Liver (tissue), 9 donors: ENCODE data around the gene IGFBP1. TPM values are rescaled to one million over a fixed set of nuclear protein-coding genes. Genes with fewer than 3 reads are reported as not detected.

Source experiments
- DNase-seq: peaks from one replicate; pipeline ENCODE4 v3.0.0-alpha.2; 2017; ENCODE audit warnings: low spot score
- H3K27ac ChIP-seq, 2 donors: one replicate each; pipeline ENCODE4 v1.7.0; 2013; ENCODE audit warnings: inconsistent platforms in 2 of 2, low read length in 2 of 2, control low read depth in 1 of 2, low read depth in 1 of 2, mild to moderate bottlenecking in 1 of 2
- H3K27me3 ChIP-seq, 4 donors: one replicate each; pipeline versions ENCODE4 v1.6.1 to v1.7.0; 2013; ENCODE audit warnings: low read length in 3 of 4, inconsistent platforms in 1 of 4, mild to moderate bottlenecking in 1 of 4, moderate library complexity in 1 of 4; ENCODE audit not compliant: control insufficient read depth in 4 of 4, insufficient read depth in 4 of 4
- H3K36me3 ChIP-seq, 4 donors: one replicate each; pipeline versions ENCODE4 v1.6.1 to v1.7.0; 2013; ENCODE audit warnings: low read length in 3 of 4, mild to moderate bottlenecking in 3 of 4, low read depth in 1 of 4, moderate library complexity in 1 of 4; ENCODE audit not compliant: control insufficient read depth in 4 of 4, insufficient read depth in 3 of 4
- H3K4me1 ChIP-seq, 4 donors: one replicate each; pipeline versions ENCODE4 v1.6.1 to v1.7.0; 2013; ENCODE audit warnings: low read length in 3 of 4, mild to moderate bottlenecking in 3 of 4, moderate library complexity in 1 of 4; ENCODE audit not compliant: control insufficient read depth in 4 of 4, insufficient read depth in 4 of 4
- H3K4me3 ChIP-seq, 3 donors: one replicate each; pipeline versions ENCODE4 v1.6.1 to v1.7.0; 2013; ENCODE audit warnings: low read length in 3 of 3, control low read depth in 1 of 3, low read depth in 1 of 3, mild to moderate bottlenecking in 1 of 3
- H3K9ac ChIP-seq, 2 donors: one replicate each; pipeline ENCODE4 v1.7.0; 2013; ENCODE audit warnings: low read length in 2 of 2, mild to moderate bottlenecking in 2 of 2, moderate library complexity in 2 of 2, control low read depth in 1 of 2, low read depth in 1 of 2
- H3K9me3 ChIP-seq, 4 donors: one replicate each; pipeline versions ENCODE4 v1.6.1 to v1.7.0; 2013; ENCODE audit warnings: low read length in 3 of 4; ENCODE audit not compliant: control insufficient read depth in 4 of 4
- ATF3 ChIP-seq: IDR thresholded peaks from 2 replicates; pipeline ENCODE4 v1.6.1; 2016; ENCODE audit warnings: antibody characterized with exemption
- CTCF ChIP-seq: fragments of 150-350 bp; IDR thresholded peaks from 2 replicates; pipeline ENCODE4 v1.5.1; 2017; ENCODE audit warnings: improper control_type of control experiment, low read depth, low read length; ENCODE audit not compliant: missing input control
- EGR1 ChIP-seq, 2 donors: IDR thresholded peaks; 2 replicates each; pipeline ENCODE4 v1.6.1; 2016 to 2018; ENCODE audit warnings: antibody characterized with exemption in 2 of 2, low read depth in 2 of 2
- FOXA1 ChIP-seq: IDR thresholded peaks from 2 replicates; pipeline ENCODE4 v1.6.1; 2016; ENCODE audit warnings: antibody characterized with exemption
- FOXA2 ChIP-seq: IDR thresholded peaks from 2 replicates; pipeline ENCODE4 v1.6.1; 2016; ENCODE audit warnings: antibody characterized with exemption
- HNF4A ChIP-seq, 2 donors: conservative IDR thresholded peaks; 2 replicates each; pipeline ENCODE4 v1.6.1; 2016; ENCODE audit warnings: antibody characterized with exemption in 2 of 2, mild to moderate bottlenecking in 2 of 2
- JUND ChIP-seq, 2 donors: IDR thresholded peaks; 2 replicates each; pipeline ENCODE4 v1.6.1; 2016; ENCODE audit warnings: antibody characterized with exemption in 2 of 2
- MAX ChIP-seq: IDR thresholded peaks from 2 replicates; pipeline ENCODE4 v1.6.1; 2016; ENCODE audit warnings: antibody characterized with exemption
- RAD21 ChIP-seq, 2 donors: IDR thresholded peaks; 2 replicates each; pipeline ENCODE4 v1.6.1; 2016; ENCODE audit warnings: antibody characterized with exemption in 2 of 2, mild to moderate bottlenecking in 2 of 2
- REST ChIP-seq: IDR thresholded peaks from 2 replicates; pipeline ENCODE4 v1.6.1; 2016; ENCODE audit warnings: antibody characterized with exemption, mild to moderate bottlenecking
- SP1 ChIP-seq: IDR thresholded peaks from 2 replicates; pipeline ENCODE4 v1.6.1; 2018; ENCODE audit warnings: antibody characterized with exemption, mild to moderate bottlenecking
- TAF1 ChIP-seq: conservative IDR thresholded peaks from 2 replicates; pipeline ENCODE4 v1.6.1; 2016; ENCODE audit warnings: antibody characterized with exemption, mild to moderate bottlenecking
- ZBTB33 ChIP-seq: IDR thresholded peaks from 2 replicates; pipeline ENCODE4 v1.6.1; 2016; ENCODE audit warnings: antibody characterized with exemption
- WGBS: extraction: QIAGEN DNeasy Blood & Tissue Kit; methylation state at CpG from one replicate; pipeline ENCODE4 v1.1.7; 2013; 5-methylcytosine and 5-hydroxymethylcytosine counted together
- polyA plus RNA-seq, 2 donors: library from polyadenylated mRNA; stranded (reverse) in 1 of 2; unstranded in 1 of 2; fragments of 200-250 nt in 1 of 2; fragments of >200 nt in 1 of 2; fragmentation: Nextera tagmentation in 1 of 2; extraction: Ambion mirVana in 1 of 2; gene quantifications; one replicate each; pipeline versions ENCODE4 v1.2.1 to v1.2.3, GENCODE V29; 2013 to 2015
- total RNA-seq, 2 donors: library from RNA; depleted of rRNA; stranded (reverse); fragments of >200 nt; gene quantifications; one replicate each; pipeline ENCODE4 v1.2.3, GENCODE V29; 2014
- donor health status: healthy.
- donor health status: healthy.
- donor health status: healthy.
- donor health status: healthy.
- donor health status: healthy.

IGFBP1 gene
- total and polyA plus RNA-seq, 4 donors, result 3.5 to 234 (median 63.6) TPM

GRCh38 chr7:45863715-45864114 is 24.6 kb upstream of the IGFBP1 start:
- no peak overlapping the region for H3K9ac ChIP-seq
- H3K27ac ChIP-seq, result no peak overlapping the region
- H3K4me3 ChIP-seq, result no peak overlapping the region
- no peaks in the 10 kb centered on the region for H3K36me3 ChIP-seq
- H3K9me3 ChIP-seq, result peaks cover 0 to 3% (median 0%) of the 10 kb centered on the region in 4 donors
- no peaks in the 10 kb centered on the region for H3K27me3 ChIP-seq
- TF ChIP-seq FOXA1 (no peak), EGR1 (IDR thresholded peaks at IDR 0.05; ENCODE audit: low read depth in 2 of 2) (no peak), REST (no peak), FOXA2 (no peak), HNF4A (conservative IDR thresholded peaks at IDR 0.05) (no peak), MAX (no peak), SP1 (no peak), RAD21 (IDR thresholded peaks at IDR 0.05) (no peak)
- WGBS, result 87% methylated on average over 9 of the region's 9 CpGs
- H3K4me1 ChIP-seq, result no peaks in the 10 kb centered on the region
- DNase-seq, result no peak

- H3K9ac ChIP-seq, result no peak overlapping the region
- H3K27me3 ChIP-seq, result no peaks in the 10 kb centered on the region
- no peak overlapping the region for H3K27ac ChIP-seq
- no peak overlapping the region for H3K4me3 ChIP-seq
- no peak for DNase-seq
- peaks cover 0 to 3% (median 0%) of the 10 kb centered on the region in 4 donors for H3K9me3 ChIP-seq
- 78% methylated on average over 13 of the region's 13 CpGs for WGBS
- TF ChIP-seq CTCF (no peak), SP1 (no peak), EGR1 (IDR thresholded peaks at IDR 0.05; ENCODE audit: low read depth in 2 of 2) (no peak)
- H3K36me3 ChIP-seq, result no peaks in the 10 kb centered on the region
- no peaks in the 10 kb centered on the region for H3K4me1 ChIP-seq
Measured at GRCh38 chr7:45865594-45866410, 22.5 kb upstream of the IGFBP1 start.

- peaks cover 0 to 3% (median 0%) of the 10 kb centered on the region in 4 donors for H3K9me3 ChIP-seq
- TF ChIP-seq ATF3, result no peak
- TF ChIP-seq JUND (IDR thresholded peaks at IDR 0.05), result no peak
- no peak for TF ChIP-seq ZBTB33
- TF ChIP-seq MAX, result no peak
- TF ChIP-seq FOXA2, result no peak
- no peak for TF ChIP-seq REST
- TF ChIP-seq TAF1, result no peak
- no peak overlapping the region for H3K9ac ChIP-seq
- H3K4me1 ChIP-seq, result no peaks in the 10 kb centered on the region
- no peaks in the 10 kb centered on the region for H3K27me3 ChIP-seq
- H3K27ac ChIP-seq, result no peak overlapping the region
- H3K36me3 ChIP-seq, result no peaks in the 10 kb centered on the region
- WGBS, result 77% methylated on average over 2 of the region's 2 CpGs
- no peak for DNase-seq
- H3K4me3 ChIP-seq, result no peak overlapping the region
Measured at GRCh38 chr7:45867471-45867870, 20.8 kb upstream of the IGFBP1 start.
